T-cell (primary cell): ENCODE data around the gene PAGE2. TPM values are rescaled to one million over a fixed set of nuclear protein-coding genes. Genes with fewer than 3 reads are reported as not detected.
"Not testable (repeated sequence)": the region's sequence is repeated elsewhere in the genome, so short reads cannot be mapped to it uniquely, and the experiment has no call there.

Source experiments
- ATAC-seq, 4 experiments: fragments of 200-7000 bp in 3 of 4; fragments of 150-1000 bp in 1 of 4; cut with Tn5 transposase; replicated peaks in 1 of 4; 1 replicate in 3 of 4; 2 replicates in 1 of 4; pipeline ENCODE4 v1.10.0; 2021; ENCODE audit warnings: moderate library complexity in 3 of 4, mild to moderate bottlenecking in 2 of 4, moderate number of reproducible peaks in 1 of 4
- CTCF ChIA-PET, 2 donors: fragments of 300-600 bp; sonication (Branson Sonifier 250); formaldehyde crosslinking; loops; one replicate each; lab custom pipeline; 2022; ENCODE audit warnings: antibody characterized with exemption in 2 of 2; lab: Charles Lee
- POLR2A ChIA-PET, 2 donors: fragments of 300-600 bp; sonication (Branson Sonifier 250); formaldehyde crosslinking; loops; one replicate each; lab custom pipeline; 2022; ENCODE audit warnings: antibody characterized with exemption in 2 of 2; lab: Charles Lee
- DNase-seq, 35 experiments: peaks; one replicate each; pipeline versions ENCODE4 v3.0.0 to v3.0.0-alpha.2; 2013 to 2023
- H3K27ac ChIP-seq: one replicate; pipeline ENCODE4 v1.5.1; 2013; ENCODE audit warnings: low read length
- H3K27me3 ChIP-seq, 2 experiments: replicated peaks in 1 of 2; 1 replicate in 1 of 2; 2 replicates in 1 of 2; pipeline versions ENCODE4 v1.6.1 to v1.7.0; 2013; ENCODE audit warnings: low read length in 1 of 2, mixed read lengths in 1 of 2; ENCODE audit not compliant: control insufficient read depth in 2 of 2, insufficient read depth in 2 of 2; ENCODE audit errors: extremely low read depth in 1 of 2
- H3K36me3 ChIP-seq, 2 donors: 1 replicate in 1 of 2; 2 replicates in 1 of 2; pipeline versions ENCODE4 v1.6.1 to v1.7.0; 2013; ENCODE audit warnings: low read length in 1 of 2; ENCODE audit not compliant: control insufficient read depth in 2 of 2, insufficient read depth in 1 of 2; ENCODE audit errors: extremely low read depth in 1 of 2
- H3K4me1 ChIP-seq, 2 experiments: 1 replicate in 1 of 2; 2 replicates in 1 of 2; pipeline versions ENCODE4 v1.6.1 to v1.7.0; 2013; ENCODE audit warnings: low read length in 2 of 2, mixed read lengths in 1 of 2; ENCODE audit not compliant: insufficient read depth in 2 of 2, control insufficient read depth in 1 of 2; ENCODE audit errors: extremely low read depth in 1 of 2
- H3K4me3 ChIP-seq, 2 donors: 1 replicate in 1 of 2; 2 replicates in 1 of 2; pipeline versions ENCODE4 v1.5.1 to v1.7.0; 2013; ENCODE audit warnings: mild to moderate bottlenecking in 2 of 2, low read length in 1 of 2, moderate library complexity in 1 of 2; ENCODE audit not compliant: control insufficient read depth in 1 of 2; ENCODE audit errors: extremely low read depth in 1 of 2
- H3K9me3 ChIP-seq: 2 replicates; pipeline ENCODE4 v1.7.0; 2013
- H3K27ac Mint-ChIP-seq, 2 donors: one replicate each; pipeline ENCODE4 v1.8.0; 2020 to 2021; ENCODE audit warnings: mild to moderate bottlenecking in 2 of 2, mixed read lengths in 2 of 2
- H3K27me3 Mint-ChIP-seq, 2 donors: one replicate each; pipeline ENCODE4 v1.8.0; 2021 to 2022; ENCODE audit warnings: mixed read lengths in 2 of 2
- H3K36me3 Mint-ChIP-seq: one replicate; pipeline ENCODE4 v1.8.0; 2021; ENCODE audit warnings: mixed read lengths
- H3K4me1 Mint-ChIP-seq, 3 donors: one replicate each; pipeline ENCODE4 v1.8.0; 2020 to 2022; ENCODE audit warnings: mixed read lengths in 3 of 3, mild to moderate bottlenecking in 1 of 3
- H3K4me3 Mint-ChIP-seq, 3 donors: one replicate each; pipeline ENCODE4 v1.8.0; 2020 to 2022; ENCODE audit warnings: mild to moderate bottlenecking in 3 of 3, mixed read lengths in 3 of 3, moderate library complexity in 3 of 3
- H3K9me3 Mint-ChIP-seq, 3 donors: one replicate each; pipeline ENCODE4 v1.8.0; 2020 to 2022; ENCODE audit warnings: mixed read lengths in 3 of 3
- WGBS: methylation state at CpG from one replicate; pipeline ENCODE4 v1.1.5; 2013; ENCODE audit warnings: missing lambda C conversion rate; ENCODE audit not compliant: insufficient coverage; 5-methylcytosine and 5-hydroxymethylcytosine counted together
- total RNA-seq, 35 experiments: library from RNA in 6 of 35; stranded (reverse) in 6 of 35; fragments of 120-200 nt in 1 of 35; gene quantifications; one replicate each; pipeline versions ENCODE4 v1.2.1 to v1.2.4 and lab custom pipeline; 2013 to 2026

Gene PAGE2, protein sequence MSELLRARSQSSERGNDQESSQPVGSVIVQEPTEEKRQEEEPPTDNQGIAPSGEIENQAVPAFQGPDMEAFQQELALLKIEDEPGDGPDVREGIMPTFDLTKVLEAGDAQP
- total RNA-seq (not detected), total RNA-seq (lab: John Stamatoyannopoulos, UW) (0 to 0.13 (median 0) reads per million in 29 experiments)
- total RNA-seq (2013), result not detected

DNA sequence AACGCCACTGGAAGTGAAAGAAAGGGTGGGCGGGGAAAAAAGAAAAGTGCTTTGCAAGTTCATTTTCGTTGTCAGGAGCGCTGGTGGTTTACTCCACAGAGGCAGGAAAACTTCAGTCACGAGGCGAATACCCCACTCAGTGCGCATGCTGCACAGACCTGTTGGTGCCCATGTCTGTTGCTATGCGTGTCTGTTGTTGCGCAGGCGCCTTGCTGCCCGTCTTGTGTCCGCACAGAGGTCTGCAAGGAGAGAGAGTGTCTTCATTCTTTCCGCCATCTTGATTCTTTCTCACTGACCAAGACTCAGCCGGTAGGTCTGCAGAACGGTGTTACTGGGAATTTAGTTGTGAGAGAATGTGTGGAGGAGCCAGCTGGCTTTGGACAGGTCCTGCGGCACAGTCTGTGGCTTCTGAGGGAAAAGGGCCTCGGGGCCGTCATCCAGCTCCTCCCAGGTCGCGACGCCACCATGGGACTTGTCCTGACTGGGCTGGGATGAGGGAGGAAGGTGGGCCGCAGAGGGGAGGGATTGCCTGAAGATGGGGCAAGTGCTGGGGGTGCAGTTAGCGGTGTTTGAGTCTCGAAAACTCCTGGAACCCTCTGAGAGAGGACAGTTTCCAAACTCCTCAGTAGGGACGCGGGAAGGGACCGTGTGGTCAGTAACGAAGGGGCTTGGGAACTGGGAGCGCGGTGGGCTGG lies at the start of gene PAGE2:
TSS of gene PAGE2 (plus strand) at position 224 of the 695 bp plus-strand sequence. CDS start 1,003 bp downstream, outside the sequence.
- Mint-ChIP-seq H3K36me3 (no peaks in the 10 kb centered on the region), H3K27me3 (peaks cover 0 to 27% of the 10 kb centered on the region in 2 donors), H3K4me1 (no peaks in the 10 kb centered on the region), H3K9me3 (peaks cover 0 to 3% (median 0%) of the 10 kb centered on the region in 3 donors), H3K4me3 (no peak within 1 kb of the TSS), H3K27ac (no peak within 1 kb of the TSS)
- Histone ChIP-seq H3K27me3 (no peaks in the 10 kb centered on the region), H3K27ac (no peak within 1 kb of the TSS), H3K9me3 (no peaks in the 10 kb centered on the region), H3K4me3 (no peak within 1 kb of the TSS), H3K36me3 (no peaks in the 10 kb centered on the region), H3K4me1 (no peaks in the 10 kb centered on the region)
- DNase-seq (no peak), ATAC-seq (no peak)
- ChIA-PET CTCF (no interaction called here), POLR2A (no interaction called here)
- WGBS, result 91% methylated on average over 9 of the region's 30 CpGs

DNA sequence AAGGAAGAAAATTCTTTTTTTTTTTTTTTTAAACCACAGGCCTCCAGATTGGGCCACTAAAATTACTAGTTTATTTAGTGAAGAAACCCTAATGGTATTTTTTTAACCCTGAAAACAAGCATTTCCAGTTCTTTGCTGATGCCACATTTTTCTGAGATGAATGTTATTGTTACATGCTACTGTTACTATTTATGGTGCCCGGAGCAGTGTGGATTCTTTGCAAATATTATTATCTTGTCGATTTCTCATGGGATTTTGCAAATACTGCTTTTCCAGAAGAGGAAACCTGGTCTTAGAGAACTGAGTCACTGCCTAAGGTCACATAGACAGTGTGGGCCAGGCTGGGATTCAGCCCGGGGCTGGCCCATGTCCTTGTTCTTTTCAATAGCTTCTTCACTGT lies 49.3 kb upstream of the PAGE2 start:
- H3K4me1 Mint-ChIP-seq, result no peaks in the 10 kb centered on the region
- ChIA-PET CTCF (interaction anchor here in 1 of 2 donors (0.7 kb wide), 1 partner anchor 595 kb away, joined by 3 read pairs; no protein-coding TSS in a partner anchor), POLR2A (no interaction called here)
- WGBS, result no CpG with 5 or more reads among the region's 3 CpGs
- no peak overlapping the region for H3K4me3 Mint-ChIP-seq
- no peak overlapping the region for H3K27ac Mint-ChIP-seq
- no peaks in the 10 kb centered on the region for H3K36me3 Mint-ChIP-seq
- Histone ChIP-seq H3K27me3 (no peaks in the 10 kb centered on the region), H3K4me1 (no peaks in the 10 kb centered on the region), H3K9me3 (no peaks in the 10 kb centered on the region), H3K36me3 (no peaks in the 10 kb centered on the region), H3K27ac (no peak overlapping the region), H3K4me3 (no peak overlapping the region)
- H3K27me3 Mint-ChIP-seq, result no peaks in the 10 kb centered on the region
- ATAC-seq (no peak), DNase-seq (no peak)
- H3K9me3 Mint-ChIP-seq, result no peaks in the 10 kb centered on the region

DNA sequence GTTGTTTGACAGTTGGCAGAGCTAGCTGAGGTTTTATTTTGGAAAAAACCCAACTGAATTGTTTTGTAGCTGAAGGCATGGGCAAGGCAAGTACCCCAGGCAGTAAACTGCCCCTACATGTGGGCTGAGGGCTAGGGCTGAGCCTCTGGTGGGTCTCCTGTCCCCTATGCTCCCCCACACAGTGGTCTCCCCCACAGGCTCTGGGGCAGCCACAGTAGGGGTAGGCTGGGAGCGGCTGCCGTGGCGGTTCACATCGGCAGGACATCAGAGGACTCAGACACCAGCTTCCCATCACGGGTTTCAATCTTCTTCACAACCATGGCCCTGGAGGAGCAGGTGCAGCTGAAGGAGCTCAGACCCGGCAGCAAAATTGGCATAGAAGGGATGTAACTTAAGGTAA lies 47.3 kb upstream of the PAGE2 start:
- Mint-ChIP-seq H3K9me3 (no peaks in the 10 kb centered on the region), H3K36me3 (no peaks in the 10 kb centered on the region), H3K27ac (no peak overlapping the region), H3K27me3 (no peaks in the 10 kb centered on the region), H3K4me3 (no peak overlapping the region), H3K4me1 (no peaks in the 10 kb centered on the region)
- no CpG with 5 or more reads among the region's 6 CpGs for WGBS
- H3K4me3 ChIP-seq, result no peak overlapping the region
- DNase-seq (no peak), ATAC-seq (no peak)
- no peaks in the 10 kb centered on the region for H3K4me1 ChIP-seq
- no peaks in the 10 kb centered on the region for H3K27me3 ChIP-seq
- no peaks in the 10 kb centered on the region for H3K9me3 ChIP-seq
- H3K36me3 ChIP-seq, result no peaks in the 10 kb centered on the region
- no peak overlapping the region for H3K27ac ChIP-seq
- ChIA-PET POLR2A (no interaction called here), CTCF (no interaction called here)

DNA sequence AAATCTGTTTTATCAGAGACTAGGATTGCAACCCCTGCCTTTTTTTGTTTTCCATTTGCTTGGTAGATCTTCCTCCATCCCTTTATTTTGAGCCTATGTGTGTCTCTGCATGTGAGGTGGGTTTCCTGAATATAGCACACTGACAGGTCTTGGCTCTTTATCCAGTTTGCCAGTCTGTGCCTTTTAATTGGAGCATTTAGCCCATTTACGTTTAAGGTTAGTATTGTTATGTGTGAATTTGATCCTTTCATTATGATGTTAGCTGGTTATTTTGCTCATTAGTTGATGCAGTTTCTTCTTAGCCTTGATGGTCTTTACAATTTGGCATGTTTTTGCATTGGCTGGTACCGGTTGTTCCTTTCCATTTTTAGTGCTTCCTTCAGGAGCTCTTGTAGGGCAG lies 38.2 kb upstream of the PAGE2 start:
- WGBS, result no CpG with 5 or more reads among the region's 2 CpGs
- H3K9me3 Mint-ChIP-seq, H3K27ac ChIP-seq, H3K4me3 Mint-ChIP-seq, POLR2A ChIA-PET, H3K27ac Mint-ChIP-seq, DNase-seq, H3K36me3 Mint-ChIP-seq, H3K4me1 ChIP-seq, H3K27me3 Mint-ChIP-seq, H3K4me1 Mint-ChIP-seq, CTCF ChIA-PET, H3K9me3 ChIP-seq, ATAC-seq, H3K4me3 ChIP-seq, H3K36me3 ChIP-seq, H3K27me3 ChIP-seq: not testable (repeated sequence)

DNA sequence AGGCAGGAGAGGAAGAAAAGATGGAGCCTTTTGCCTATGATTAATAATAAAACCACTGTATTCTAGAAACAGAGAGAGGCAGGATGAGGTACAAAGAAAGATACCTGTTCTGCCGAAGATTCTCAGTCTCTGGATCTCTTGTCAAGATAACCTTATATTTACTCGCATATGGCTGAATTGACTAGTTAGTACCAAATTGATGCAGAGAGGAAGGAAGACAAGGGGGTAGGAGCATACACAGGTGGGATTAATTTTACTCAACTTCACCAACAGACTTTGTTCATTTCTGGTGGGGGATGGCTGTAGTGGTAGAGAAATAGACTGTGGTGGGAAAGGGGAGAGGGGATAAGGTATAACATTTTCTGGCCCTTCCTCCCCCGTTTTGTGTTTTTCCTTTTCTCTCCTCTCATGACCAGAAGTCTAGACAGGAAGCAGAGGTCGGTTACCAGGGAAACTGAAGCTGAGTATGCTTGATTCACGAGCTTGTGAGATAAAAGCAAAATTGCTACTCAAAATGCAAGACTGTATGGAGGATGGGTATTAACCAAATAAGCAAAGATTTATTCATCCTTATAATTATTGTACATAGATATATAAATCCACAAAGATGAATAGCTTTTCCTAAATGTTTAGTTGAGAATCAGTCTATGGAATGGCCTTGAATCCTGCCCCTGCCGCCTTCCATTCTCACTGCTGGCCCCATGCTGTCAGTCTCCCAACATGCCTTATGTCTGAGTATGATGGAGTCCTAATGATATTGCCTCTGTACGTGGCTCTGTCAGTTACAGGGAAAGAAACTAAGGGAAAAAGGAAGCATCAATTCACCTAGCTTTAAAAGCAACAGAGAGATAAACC lies 31.8 kb upstream of the PAGE2 start:
- 20% methylated on average over 1 of the region's 7 CpGs for WGBS

More for the DNA sequence above, 31.8 kb upstream of the PAGE2 start:
- peak overlapping the region; percentile 64 to 87 for H3K27ac Mint-ChIP-seq
- Histone ChIP-seq H3K36me3 (no peaks in the 10 kb centered on the region), H3K4me3 (peak overlapping the region; percentile 9 to 51), H3K4me1 (peaks cover 3 to 10% of the 10 kb centered on the region in 2 experiments), H3K27me3 (no peaks in the 10 kb centered on the region), H3K9me3 (no peaks in the 10 kb centered on the region), H3K27ac (no peak overlapping the region)
- H3K4me3 Mint-ChIP-seq, result peak overlapping the region; percentile 59 to 75 (median 68)
- peaks cover 18 to 24% (median 22%) of the 10 kb centered on the region in 3 donors for H3K4me1 Mint-ChIP-seq
- ChIA-PET POLR2A (interaction anchor here in 1 of 2 donors (0.6 to 1.0 kb wide), 2 partner anchors 103 to 248 kb away, joined by 3 read pairs; no protein-coding TSS in a partner anchor), CTCF (interaction anchor here (0.5 to 1.3 kb wide), 8 partner anchors 57 to 1975 kb away, joined by 3 to 7 read pairs (median 5); partner anchors contain the start of gene APEX2 (in 1 of the 2))
- no peaks in the 10 kb centered on the region for H3K36me3 Mint-ChIP-seq
- DNase-seq, result peak in 18 of 35 experiments; percentile 0 to 69 (median 12)
- no peaks in the 10 kb centered on the region for H3K9me3 Mint-ChIP-seq
- H3K27me3 Mint-ChIP-seq, result peaks cover 0 to 19% of the 10 kb centered on the region in 2 donors
- peak; percentile 89 to 91 (median 91) for ATAC-seq
